H1 (cell line): Measurements from ENCODE around the gene TMEM135. TPM values are rescaled to one million over a fixed set of nuclear protein-coding genes. Genes with fewer than 3 reads are reported as not detected.

Experiments used
- CHD7 ChIP-seq: fragments of 300-600 bp; sonication (generic); IDR thresholded peaks from 2 replicates; pipeline ENCODE4 v1.7.1; 2012; ENCODE audit warnings: low read length, moderate library complexity, mild to moderate bottlenecking, inconsistent platforms; ENCODE audit not compliant: insufficient replicate concordance
- JUND ChIP-seq: IDR thresholded peaks from 2 replicates; pipeline ENCODE4 v1.6.1; 2011; ENCODE audit warnings: mild to moderate bottlenecking, improper control_type of control experiment, low read length
- KDM1A ChIP-seq: fragments of 200-600, 300-600 bp; sonication (generic); IDR thresholded peaks from 2 replicates; pipeline ENCODE4 v1.7.1; 2016; ENCODE audit warnings: mild to moderate bottlenecking, low read length, borderline replicate concordance
- KDM4A ChIP-seq: IDR thresholded peaks from one replicate; pipeline ENCODE4 v1.7.1; 2012; ENCODE audit warnings: low read depth, mild to moderate bottlenecking, moderate library complexity, low read length, inconsistent platforms; ENCODE audit not compliant: severe bottlenecking
- PHF8 ChIP-seq: fragments of 200-600 bp; sonication (generic); conservative IDR thresholded peaks from 2 replicates; pipeline ENCODE4 v1.7.1; 2012; ENCODE audit warnings: low read depth, mild to moderate bottlenecking, inconsistent platforms, low read length, moderate library complexity
- RAD21 ChIP-seq, 2 experiments: IDR thresholded peaks in 1 of 2; conservative IDR thresholded peaks in 1 of 2; 2 replicates each; pipeline ENCODE4 v1.6.1; 2011; ENCODE audit warnings: low read depth in 2 of 2, low read length in 2 of 2, improper control_type of control experiment in 1 of 2, inconsistent platforms in 1 of 2, mild to moderate bottlenecking in 1 of 2, moderate library complexity in 1 of 2
- SP2 ChIP-seq: IDR thresholded peaks from 2 replicates; pipeline ENCODE4 v1.6.1; 2012; ENCODE audit warnings: mild to moderate bottlenecking, low read length, inconsistent platforms
- SRF ChIP-seq: IDR thresholded peaks from 2 replicates; pipeline ENCODE4 v1.6.1; 2011; ENCODE audit warnings: mild to moderate bottlenecking, low read depth, low read length, moderate library complexity
- TBP ChIP-seq: IDR thresholded peaks from 2 replicates; pipeline ENCODE4 v1.6.1; 2011; ENCODE audit warnings: low read depth, low read length, improper control_type of control experiment
- TCF12 ChIP-seq: IDR thresholded peaks from 2 replicates; pipeline ENCODE4 v1.6.1; 2011; ENCODE audit warnings: low read depth, mild to moderate bottlenecking, low read length
- polyA plus RNA-seq, 7 experiments: library from polyadenylated mRNA; depleted of rRNA in 3 of 7; stranded (reverse) in 5 of 7; unstranded in 2 of 7; fragments of >200 nt in 5 of 7; fragments of 200-250 nt in 2 of 7; gene quantifications; 1 replicate in 5 of 7; 2 replicates in 1 of 7; 4 replicates in 1 of 7; pipeline versions ENCODE4 v1.2.1 to v1.2.3, GENCODE V29; 2011 to 2013; ENCODE audit warnings: missing spikeins in 2 of 7, mixed read lengths in 2 of 7
- total RNA-seq: library from RNA; stranded (reverse); fragmentation: NEBNext Ultra II Directional; extraction: Animal tissue kit (Norgen Biotek cat#: 25700); gene quantifications from 2 replicates; pipeline ENCODE4 v1.2.1, GENCODE V29; 2021

TMEM135 gene
- total and polyA plus RNA-seq, 2 of the 8 experiments (the other 6 are each of a cell fraction or from before 2014, with no cell fraction given), result 9.3 to 31.3 TPM

GRCh38 chr11:87015645-87016044 lies 22.1 kb upstream of the TMEM135 start (continued):
- TF ChIP-seq CHD7 (no peak), SRF (no peak), RAD21 (IDR thresholded peaks at IDR 0.05 in 1 of 2, conservative IDR thresholded peaks at IDR 0.05 in 1 of 2; ENCODE audit: low read depth in 2 of 2, low read length in 2 of 2) (no peak), SP2 (no peak), PHF8 (no peak), JUND (no peak), KDM4A (no peak), TBP (no peak), KDM1A (no peak), TCF12 (no peak)
- TF ChIP-seq, all 59 proteins: peak for 0
